H1 (cell line): ENCODE data around the gene FOXN1.

Source experiments
- CBX8 ChIP-seq: fragments of 300-800, 300-1000 bp; sonication (generic); IDR thresholded peaks from 2 replicates; pipeline ENCODE4 v1.7.1; 2016; ENCODE audit warnings: low read depth, low read length, borderline replicate concordance
- CTCF ChIP-seq, 3 experiments: IDR thresholded peaks; 1 replicate in 2 of 3; 2 replicates in 1 of 3; pipeline versions ENCODE4 v1.5.1 to v1.6.1; 2011; ENCODE audit warnings: low read length in 3 of 3, mild to moderate bottlenecking in 3 of 3, inconsistent platforms in 2 of 3, low read depth in 1 of 3, moderate library complexity in 1 of 3; ENCODE audit not compliant: insufficient read depth in 1 of 3; ENCODE audit errors: control extremely low read depth in 1 of 3
- POLR2A ChIP-seq, 2 experiments: IDR thresholded peaks; 1 replicate in 1 of 2; 2 replicates in 1 of 2; pipeline ENCODE4 v1.6.1; 2011; ENCODE audit warnings: low read depth in 2 of 2, low read length in 2 of 2, mild to moderate bottlenecking in 2 of 2; ENCODE audit errors: control extremely low read depth in 1 of 2
- RNF2 ChIP-seq: fragments of 200-900, 300-1000 bp; sonication (generic); IDR thresholded peaks from 2 replicates; pipeline ENCODE4 v1.7.1; 2016; ENCODE audit warnings: borderline replicate concordance, low read depth, mild to moderate bottlenecking, antibody characterized with exemption, low read length; ENCODE audit not compliant: poor library complexity, severe bottlenecking; ENCODE audit errors: missing control alignments
- ZNF274 ChIP-seq: IDR thresholded peaks from 2 replicates; pipeline ENCODE4 v1.7.0; 2012; ENCODE audit warnings: low read length, borderline replicate concordance; ENCODE audit errors: extremely low read depth

- TF ChIP-seq ZNF274 (no peak), POLR2A (IDR thresholded peaks at IDR 0.05; ENCODE audit: control extremely low read depth in 1 of 2, low read depth in 2 of 2, low read length in 2 of 2) (peak in 1 of 2 experiments; percentile 69; a peak in 2 of 3 replicates), CTCF (IDR thresholded peaks at IDR 0.05; ENCODE audit: control extremely low read depth in 1 of 3, insufficient read depth in 1 of 3, low read depth in 1 of 3, low read length in 3 of 3) (no peak), RNF2 (no peak), CBX8 (no peak)
Observed at GRCh38 chr17:28552176-28552999, 46.2 kb downstream of the FOXN1 start, which contains the start of gene UNC119.
